CD4-positive, alpha-beta T cell (primary cell): ENCODE results near the gene IPO11. TPM values are rescaled to one million over a fixed set of nuclear protein-coding genes. Genes with fewer than 3 reads are reported as not detected.

Experiments
- ATAC-seq: fragments of 200-7000 bp; cut with Tn5 transposase; one replicate; pipeline ENCODE4 v1.10.0; 2022; ENCODE audit warnings: mild to moderate bottlenecking; ENCODE audit not compliant: poor library complexity
- CTCF ChIA-PET: fragments of 350-600 bp; sonication (Branson Sonifier 250); formaldehyde crosslinking; loops from one replicate; lab custom pipeline; 2021; ENCODE audit warnings: antibody characterized with exemption, inconsistent platforms; lab: Charles Lee
- POLR2A ChIA-PET: fragments of 350-600 bp; sonication (Branson Sonifier 250); formaldehyde crosslinking; loops from one replicate; lab custom pipeline; 2021; ENCODE audit warnings: antibody characterized with exemption, inconsistent platforms; lab: Charles Lee
- DNase-seq, 14 experiments: peaks; one replicate each; pipeline ENCODE4 v3.0.0-alpha.2; 2013 to 2020; ENCODE audit warnings: mixed read lengths in 2 of 14
- H3K27ac ChIP-seq, 2 donors: one replicate each; pipeline versions ENCODE4 v1.5.1 to v1.7.0; 2013; ENCODE audit warnings: low read length in 2 of 2, low read depth in 1 of 2, mild to moderate bottlenecking in 1 of 2
- H3K27me3 ChIP-seq, 2 experiments: 1 replicate in 1 of 2; 2 replicates in 1 of 2; pipeline versions ENCODE4 v1.6.1 to v1.7.0; 2013; ENCODE audit warnings: low read length in 2 of 2, control low read depth in 1 of 2, mild to moderate bottlenecking in 1 of 2, moderate library complexity in 1 of 2; ENCODE audit not compliant: insufficient read depth in 2 of 2, control insufficient read depth in 1 of 2
- H3K36me3 ChIP-seq: one replicate; pipeline ENCODE4 v1.6.1; 2013; ENCODE audit warnings: low read length, control low read depth; ENCODE audit not compliant: insufficient read depth
- H3K4me1 ChIP-seq: one replicate; pipeline ENCODE4 v1.6.1; 2013; ENCODE audit warnings: low read length, control low read depth; ENCODE audit not compliant: insufficient read depth
- H3K4me3 ChIP-seq: one replicate; pipeline ENCODE4 v1.5.1; 2013; ENCODE audit warnings: mild to moderate bottlenecking, low read length, moderate library complexity
- H3K9me3 ChIP-seq, 2 experiments: 1 replicate in 1 of 2; 2 replicates in 1 of 2; pipeline versions ENCODE4 v1.6.1 to v1.7.0; 2013; ENCODE audit warnings: low read length in 2 of 2, mild to moderate bottlenecking in 2 of 2, control low read depth in 1 of 2, moderate library complexity in 1 of 2; ENCODE audit not compliant: control insufficient read depth in 1 of 2, insufficient read depth in 1 of 2
- H3K27ac Mint-ChIP-seq: one replicate; pipeline ENCODE4 v1.8.0; 2020; ENCODE audit warnings: mixed read lengths
- H3K27me3 Mint-ChIP-seq: one replicate; pipeline ENCODE4 v1.8.0; 2021; ENCODE audit warnings: mixed read lengths
- H3K36me3 Mint-ChIP-seq: one replicate; pipeline ENCODE4 v1.8.0; 2021; ENCODE audit warnings: low read depth, mixed read lengths
- H3K4me1 Mint-ChIP-seq: one replicate; pipeline ENCODE4 v1.8.0; 2021; ENCODE audit warnings: low read depth, mixed read lengths
- H3K4me3 Mint-ChIP-seq: one replicate; pipeline ENCODE4 v1.8.0; 2020; ENCODE audit warnings: mild to moderate bottlenecking, mixed read lengths
- H3K9me3 Mint-ChIP-seq: one replicate; pipeline ENCODE4 v1.8.0; 2020; ENCODE audit warnings: mixed read lengths
- intact Hi-C, 2 experiments: fragments of 100-400 bp; cut with DNase I in 1 of 2; cut with micrococcal nuclease in 1 of 2; formaldehyde crosslinking; loops; one replicate each; pipeline versions ENCODE4 v1.15.1 to v1.9.0; 2023 to 2025; cut with DNase I, micrococcal nuclease
- total RNA-seq, 174 experiments: library from RNA in 2 of 174; stranded (reverse) in 2 of 174; gene quantifications; one replicate each; pipeline ENCODE4 v1.2.3 and lab custom pipeline; 2021 to 2026
- TF ChIP-seq, protein P1 (sequence below): fragments of 200-600 bp; IDR thresholded peaks from one replicate; pipeline ENCODE4 v1.8.0; 2022; ENCODE audit warnings: antibody characterized with exemption, mild to moderate bottlenecking

Gene IPO11
- total RNA-seq, 2 experiments from 2014 or later: 15.1 to 16.1 TPM

DNA sequence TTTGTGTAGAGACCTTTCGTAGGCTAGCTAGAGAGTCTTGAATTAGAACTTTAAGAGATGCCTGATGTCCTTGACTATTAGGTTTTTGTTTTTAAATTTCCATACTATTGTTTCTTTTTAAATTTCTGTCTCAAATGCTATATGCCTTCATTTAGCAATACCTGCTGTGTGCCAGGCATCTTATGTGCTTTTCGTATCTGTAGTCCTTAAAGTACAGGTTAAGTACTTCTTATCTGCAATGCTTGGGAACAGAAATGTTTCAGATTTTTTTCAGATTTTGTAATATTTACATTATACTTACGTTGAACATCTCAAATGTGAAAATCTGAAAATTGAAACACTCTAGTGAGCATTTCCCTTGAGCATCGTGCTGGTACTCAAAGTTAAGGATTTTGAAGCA, 49.0 kb downstream of the IPO11 start:
- POLR2A ChIA-PET: no interaction called here
- H3K4me3 Mint-ChIP-seq: no peak overlapping the region

GRCh38 chr5:62465985-62466925, 53.7 kb downstream of the IPO11 start:
- Mint-ChIP-seq H3K9me3 (no peaks in the 10 kb centered on the region), H3K4me1 (peaks cover 13% of the 10 kb centered on the region), H3K27me3 (no peaks in the 10 kb centered on the region), H3K36me3 (peaks cover 43% of the 10 kb centered on the region), H3K4me3 (no peak overlapping the region), H3K27ac (no peak overlapping the region)
- intact Hi-C loops: no loop called here
- H3K9me3 ChIP-seq: no peaks in the 10 kb centered on the region
- no peak overlapping the region for H3K4me3 ChIP-seq
- POLR2A ChIA-PET: interaction anchor here (1.4 kb wide), 1 partner anchor 8 kb away, joined by 4 read pairs; no protein-coding TSS in a partner anchor
- H3K27me3 ChIP-seq: no peaks in the 10 kb centered on the region
- CTCF ChIA-PET: interaction anchor here (0.6 kb wide), 1 partner anchor 19 kb away, joined by 3 read pairs; no protein-coding TSS in a partner anchor
- DNase-seq (no peak), ATAC-seq (no peak)
- H3K4me1 ChIP-seq: no peaks in the 10 kb centered on the region
- H3K36me3 ChIP-seq: peaks cover 11% of the 10 kb centered on the region
- H3K27ac ChIP-seq: no peak overlapping the region
- TF ChIP-seq, protein P1, sequence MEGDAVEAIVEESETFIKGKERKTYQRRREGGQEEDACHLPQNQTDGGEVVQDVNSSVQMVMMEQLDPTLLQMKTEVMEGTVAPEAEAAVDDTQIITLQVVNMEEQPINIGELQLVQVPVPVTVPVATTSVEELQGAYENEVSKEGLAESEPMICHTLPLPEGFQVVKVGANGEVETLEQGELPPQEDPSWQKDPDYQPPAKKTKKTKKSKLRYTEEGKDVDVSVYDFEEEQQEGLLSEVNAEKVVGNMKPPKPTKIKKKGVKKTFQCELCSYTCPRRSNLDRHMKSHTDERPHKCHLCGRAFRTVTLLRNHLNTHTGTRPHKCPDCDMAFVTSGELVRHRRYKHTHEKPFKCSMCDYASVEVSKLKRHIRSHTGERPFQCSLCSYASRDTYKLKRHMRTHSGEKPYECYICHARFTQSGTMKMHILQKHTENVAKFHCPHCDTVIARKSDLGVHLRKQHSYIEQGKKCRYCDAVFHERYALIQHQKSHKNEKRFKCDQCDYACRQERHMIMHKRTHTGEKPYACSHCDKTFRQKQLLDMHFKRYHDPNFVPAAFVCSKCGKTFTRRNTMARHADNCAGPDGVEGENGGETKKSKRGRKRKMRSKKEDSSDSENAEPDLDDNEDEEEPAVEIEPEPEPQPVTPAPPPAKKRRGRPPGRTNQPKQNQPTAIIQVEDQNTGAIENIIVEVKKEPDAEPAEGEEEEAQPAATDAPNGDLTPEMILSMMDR: no peak

More for the DNA sequence above, 49.0 kb downstream of the IPO11 start:
- Histone ChIP-seq H3K27ac (no peak overlapping the region), H3K27me3 (no peaks in the 10 kb centered on the region), H3K36me3 (no peaks in the 10 kb centered on the region), H3K9me3 (no peaks in the 10 kb centered on the region), H3K4me1 (no peaks in the 10 kb centered on the region), H3K4me3 (no peak overlapping the region)
- Mint-ChIP-seq H3K36me3 (peaks cover 8% of the 10 kb centered on the region), H3K4me1 (peaks cover 13% of the 10 kb centered on the region), H3K27me3 (no peaks in the 10 kb centered on the region), H3K27ac (no peak overlapping the region), H3K9me3 (no peaks in the 10 kb centered on the region)
- intact Hi-C loops: loop anchor here (1.0 to 5.0 kb wide), 3 partner anchors 171 to 317 kb away; no protein-coding TSS in a partner anchor
- TF ChIP-seq, protein P1: no peak
- CTCF ChIA-PET: no interaction called here
- ATAC-seq (no peak), DNase-seq (no peak)

DNA sequence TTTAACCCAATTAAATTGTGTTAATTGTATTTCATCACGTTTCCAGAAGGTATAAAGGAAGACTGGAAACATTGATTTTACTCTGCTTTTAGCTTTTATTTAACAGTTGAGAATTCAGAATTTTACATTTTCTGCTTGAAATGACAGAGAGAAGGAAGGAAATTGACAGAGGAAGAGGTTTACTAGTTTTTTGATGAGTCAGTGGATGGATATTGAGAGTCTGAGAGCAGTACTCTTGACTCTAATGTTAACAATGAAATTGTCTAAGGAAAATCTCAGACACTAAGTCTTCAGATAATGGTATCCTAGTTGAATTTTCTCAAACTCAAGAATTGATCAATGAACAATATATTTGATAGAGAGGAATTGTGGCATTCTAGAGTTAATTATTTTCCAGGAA, 60.6 kb downstream of the IPO11 start:
- H3K9me3 Mint-ChIP-seq: no peaks in the 10 kb centered on the region
- POLR2A ChIA-PET: no interaction called here
- intact Hi-C loops: no loop called here

More for the DNA sequence above, 60.6 kb downstream of the IPO11 start:
- Mint-ChIP-seq H3K36me3 (peaks cover 61% of the 10 kb centered on the region), H3K27me3 (no peaks in the 10 kb centered on the region), H3K4me3 (no peak overlapping the region), H3K4me1 (no peaks in the 10 kb centered on the region), H3K27ac (no peak overlapping the region)
- Histone ChIP-seq H3K27me3 (no peaks in the 10 kb centered on the region), H3K4me3 (no peak overlapping the region), H3K9me3 (no peaks in the 10 kb centered on the region), H3K27ac (no peak overlapping the region), H3K4me1 (no peaks in the 10 kb centered on the region), H3K36me3 (peaks cover 17% of the 10 kb centered on the region)
- TF ChIP-seq, protein P1: no peak
- ATAC-seq: no peak
- DNase-seq: no peak
- CTCF ChIA-PET: interaction anchor here (0.6 to 1.6 kb wide), 2 partner anchors 29 to 216 kb away, joined by 3 read pairs; no protein-coding TSS in a partner anchor
